WTC11 (cell line): Measurements from ENCODE around the gene SLC25A21. TPM values are rescaled to one million over a fixed set of nuclear protein-coding genes. Genes with fewer than 3 reads are reported as not detected.

Experiments
- ATAC-seq: fragments of 200-7000 bp; cut with Tn5 transposase; 2 replicates; pipeline ENCODE4 v1.10.0; 2021; ENCODE audit warnings: mild to moderate bottlenecking, moderate library complexity
- CTCF ChIA-PET: fragments of 300-600 bp; sonication (Branson Sonifier 250); formaldehyde crosslinking; loops from one replicate; lab custom pipeline; 2021; ENCODE audit warnings: antibody characterized with exemption; lab: Charles Lee
- POLR2A ChIA-PET: fragments of 350-600 bp; sonication (Branson Sonifier 250); formaldehyde crosslinking; loops from one replicate; lab custom pipeline; 2021; ENCODE audit warnings: antibody characterized with exemption; lab: Charles Lee
- DNase-seq: peaks from one replicate; pipeline ENCODE4 v3.0.0; 2021; ENCODE audit warnings: low spot score
- H3K27ac Mint-ChIP-seq: 2 replicates; pipeline ENCODE4 v1.8.0; 2021; ENCODE audit warnings: mixed read lengths
- H3K27me3 Mint-ChIP-seq: 2 replicates; pipeline ENCODE4 v1.8.0; 2021; ENCODE audit warnings: low read depth, mild to moderate bottlenecking, moderate library complexity, mixed read lengths
- H3K36me3 Mint-ChIP-seq: 2 replicates; pipeline ENCODE4 v1.8.0; 2021; ENCODE audit warnings: mixed read lengths
- H3K4me1 Mint-ChIP-seq: 2 replicates; pipeline ENCODE4 v1.8.0; 2022; ENCODE audit warnings: mixed read lengths
- H3K4me3 Mint-ChIP-seq: 2 replicates; pipeline ENCODE4 v1.8.0; 2021; ENCODE audit warnings: mild to moderate bottlenecking, moderate library complexity, mixed read lengths
- H3K9me3 Mint-ChIP-seq: 2 replicates; pipeline ENCODE4 v1.8.0; 2021; ENCODE audit warnings: mixed read lengths
- AFF4 ChIP-seq: sonication (generic); formaldehyde crosslinking; IDR thresholded peaks from 2 replicates; pipeline ENCODE4 v1.8.1; 2023; ENCODE audit warnings: mild to moderate bottlenecking, missing genetic modification reagents, borderline replicate concordance
- ATF3 ChIP-seq: sonication (generic); formaldehyde crosslinking; conservative IDR thresholded peaks from 2 replicates; pipeline ENCODE4 v1.8.1; 2022; ENCODE audit warnings: mild to moderate bottlenecking, missing genetic modification reagents
- CREB1 ChIP-seq: sonication (generic); formaldehyde crosslinking; IDR thresholded peaks from 2 replicates; pipeline ENCODE4 v1.8.0; 2023; ENCODE audit warnings: mild to moderate bottlenecking, missing genetic modification reagents
- CTCF ChIP-seq: fragments of 200-600 bp; IDR thresholded peaks from 2 replicates; pipeline ENCODE4 v1.8.0; 2022; ENCODE audit warnings: antibody characterized with exemption
- ERG ChIP-seq: fragments of 250-450 bp; sonication (Bioruptor Pico); IDR thresholded peaks from 2 replicates; pipeline ENCODE4 v1.8.0; 2021; ENCODE audit warnings: mild to moderate bottlenecking
- FOXP1 ChIP-seq: sonication (generic); formaldehyde crosslinking; IDR thresholded peaks from 2 replicates; pipeline ENCODE4 v1.8.0; 2022; ENCODE audit warnings: missing genetic modification reagents, mild to moderate bottlenecking, moderate library complexity, borderline replicate concordance
- JUN ChIP-seq: sonication (generic); formaldehyde crosslinking; IDR thresholded peaks from 2 replicates; pipeline ENCODE4 v1.8.0; 2023; ENCODE audit warnings: mild to moderate bottlenecking, missing genetic modification reagents
- MAX ChIP-seq: sonication (generic); formaldehyde crosslinking; IDR thresholded peaks from 2 replicates; pipeline ENCODE4 v1.8.0; 2022; ENCODE audit warnings: mild to moderate bottlenecking, missing genetic modification reagents
- NR2C2 ChIP-seq: sonication (generic); formaldehyde crosslinking; IDR thresholded peaks from 2 replicates; pipeline ENCODE4 v1.8.0; 2022; ENCODE audit warnings: mild to moderate bottlenecking, missing genetic modification reagents
- ZBTB43 ChIP-seq: sonication (generic); formaldehyde crosslinking; IDR thresholded peaks from 2 replicates; pipeline ENCODE4 v1.8.1; 2023; ENCODE audit warnings: mild to moderate bottlenecking, missing genetic modification reagents
- ZNF512 ChIP-seq: sonication (generic); formaldehyde crosslinking; IDR thresholded peaks from 2 replicates; pipeline ENCODE4 v1.8.1; 2022; ENCODE audit warnings: missing genetic modification reagents, borderline replicate concordance
- ZNF671 ChIP-seq: fragments of 250-450 bp; sonication (Bioruptor Pico); IDR thresholded peaks from 2 replicates; pipeline ENCODE4 v1.8.0; 2021; ENCODE audit warnings: mild to moderate bottlenecking
- total RNA-seq: library from RNA; stranded (reverse); gene quantifications from 3 replicates; pipeline ENCODE4 v1.2.3, GENCODE V29; 2021

SLC25A21 gene
- total RNA-seq, 1 experiment from 2014 or later, result 8.2 TPM

- Mint-ChIP-seq H3K27me3 (no peaks in the 10 kb centered on the region), H3K4me3 (no peak overlapping the region), H3K36me3 (peaks cover 2% of the 10 kb centered on the region; the same call in 1 of the 2 replicates)
- CTCF ChIA-PET, result no interaction called here
- ATAC-seq, result no peak
- TF ChIP-seq ATF3 (CRISPR knock-in tag), result no peak
- TF ChIP-seq, all 79 proteins: peak for 0
- no peaks in the 10 kb centered on the region for H3K4me1 Mint-ChIP-seq
- H3K27ac Mint-ChIP-seq, result no peak overlapping the region
- DNase-seq, result no peak
- peaks cover 25% of the 10 kb centered on the region for H3K9me3 Mint-ChIP-seq
- POLR2A ChIA-PET, result no interaction called here
These were observed 430.5 kb downstream of the SLC25A21 start for GRCh38 chr14:36741858-36742257.

- H3K4me3 Mint-ChIP-seq, result no peak overlapping the region
- CTCF ChIA-PET, result interaction anchor here (1.0 to 2.7 kb wide), 3 partner anchors 9 to 412 kb away, joined by 4 to 24 read pairs (median 4); no protein-coding TSS in a partner anchor
- POLR2A ChIA-PET, result no interaction called here
These were observed 434.1 kb downstream of the SLC25A21 start for GRCh38 chr14:36738269-36738668.

More at GRCh38 chr14:36738269-36738668, 434.1 kb downstream of the SLC25A21 start:
- H3K4me1 Mint-ChIP-seq, result peaks cover 3% of the 10 kb centered on the region; the same call in 1 of the 2 replicates
- H3K9me3 Mint-ChIP-seq, result no peaks in the 10 kb centered on the region
- DNase-seq, result no peak
- no peak for ATAC-seq
- H3K27me3 Mint-ChIP-seq, result no peaks in the 10 kb centered on the region
- no peak overlapping the region; the same call in 1 of the 2 replicates for H3K27ac Mint-ChIP-seq
- no peaks in the 10 kb centered on the region for H3K36me3 Mint-ChIP-seq
- TF ChIP-seq AFF4 (CRISPR knock-in tag), result no peak
- TF ChIP-seq NR2C2, result no peak
- no peak for TF ChIP-seq JUN
- TF ChIP-seq MAX (CRISPR knock-in tag), result no peak
- no peak for TF ChIP-seq CREB1 (CRISPR knock-in tag)
- no peak for TF ChIP-seq ERG (CRISPR knock-in tag)
- TF ChIP-seq FOXP1, result no peak
- no peak for TF ChIP-seq ZBTB43 (CRISPR knock-in tag)
- no peak for TF ChIP-seq CTCF
- no peak for TF ChIP-seq ZNF671 (CRISPR knock-in tag)
- TF ChIP-seq ZNF512 (CRISPR knock-in tag), result no peak
- TF ChIP-seq ATF3 (CRISPR knock-in tag), result no peak
